GM21576 (cell line): ENCODE measurements around the gene CYB5RL.
"Not testable (repeated sequence)": the region's sequence is repeated elsewhere in the genome, so short reads cannot be mapped to it uniquely, and the experiment has no call there.

ENCODE experiments used
- ATAC-seq: cut with Tn5 transposase; IDR thresholded peaks from one replicate; pipeline ENCODE4 v1.9.1; 2021; ENCODE audit warnings: mild to moderate bottlenecking, moderate library complexity; ENCODE audit not compliant: unreplicated experiment

CYB5RL gene, protein sequence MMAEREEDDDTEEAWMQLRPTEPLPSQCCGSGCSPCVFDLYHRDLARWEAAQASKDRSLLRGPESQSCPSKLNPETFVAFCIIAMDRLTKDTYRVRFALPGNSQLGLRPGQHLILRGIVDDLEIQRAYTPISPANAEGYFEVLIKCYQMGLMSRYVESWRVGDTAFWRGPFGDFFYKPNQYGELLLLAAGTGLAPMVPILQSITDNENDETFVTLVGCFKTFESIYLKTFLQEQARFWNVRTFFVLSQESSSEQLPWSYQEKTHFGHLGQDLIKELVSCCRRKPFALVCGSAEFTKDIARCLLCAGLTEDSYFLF

DNA sequence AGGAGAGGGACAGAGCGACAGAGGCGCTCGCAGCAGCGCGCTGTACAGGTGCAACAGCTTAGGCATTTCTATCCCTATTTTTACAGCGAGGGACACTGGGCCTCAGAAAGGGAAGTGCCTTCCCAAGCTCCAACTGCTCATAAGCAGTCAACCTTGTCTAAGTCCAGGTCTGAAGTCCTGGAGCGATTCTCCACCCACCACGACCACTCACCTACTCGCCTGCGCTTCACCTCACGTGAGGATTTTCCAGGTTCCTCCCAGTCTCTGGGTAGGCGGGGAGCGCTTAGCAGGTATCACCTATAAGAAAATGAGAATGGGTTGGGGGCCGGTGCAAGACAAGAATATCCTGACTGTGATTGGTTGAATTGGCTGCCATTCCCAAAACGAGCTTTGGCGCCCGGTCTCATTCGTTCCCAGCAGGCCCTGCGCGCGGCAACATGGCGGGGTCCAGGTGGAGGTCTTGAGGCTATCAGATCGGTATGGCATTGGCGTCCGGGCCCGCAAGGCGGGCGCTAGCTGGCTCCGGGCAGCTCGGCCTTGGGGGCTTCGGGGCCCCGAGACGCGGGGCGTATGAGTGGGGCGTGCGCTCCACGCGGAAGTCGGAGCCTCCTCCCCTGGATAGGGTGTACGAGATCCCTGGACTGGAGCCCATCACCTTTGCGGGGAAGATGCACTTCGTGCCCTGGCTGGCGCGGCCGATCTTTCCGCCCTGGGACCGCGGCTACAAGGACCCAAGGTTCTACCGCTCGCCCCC lies at the start of gene CYB5RL, which contains the start of gene MRPL37:
CYB5RL (minus strand) TSS at position 266 of the 754 bp plus-strand sequence. CDS start 4,414 bp downstream, outside the sequence.
MRPL37 (plus strand) TSS at position 403 of the 754 bp plus-strand sequence; CDS start at position 480, 77 bp downstream.
- peak; percentile 96 for ATAC-seq

DNA sequence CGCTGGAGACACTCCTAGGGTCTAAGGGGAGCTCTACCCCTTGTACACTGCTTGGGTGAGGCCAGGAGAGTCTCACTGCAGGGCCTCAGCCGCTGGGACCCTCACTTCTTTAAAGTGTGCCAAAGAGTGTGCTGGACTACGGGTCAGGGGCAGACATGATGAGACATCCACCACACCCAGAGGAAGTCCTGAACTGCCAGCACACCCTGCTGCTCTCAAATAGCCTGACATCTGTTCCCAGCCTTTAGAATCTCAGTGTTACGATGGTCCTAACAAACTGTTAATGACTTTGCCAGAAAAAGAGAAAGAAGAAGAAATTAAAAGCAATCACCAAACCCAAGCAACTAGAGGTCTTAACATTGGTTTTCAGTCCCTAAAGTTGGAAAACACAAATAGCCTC lies 49.1 kb upstream of the CYB5RL start:
- ATAC-seq, result no peak

DNA sequence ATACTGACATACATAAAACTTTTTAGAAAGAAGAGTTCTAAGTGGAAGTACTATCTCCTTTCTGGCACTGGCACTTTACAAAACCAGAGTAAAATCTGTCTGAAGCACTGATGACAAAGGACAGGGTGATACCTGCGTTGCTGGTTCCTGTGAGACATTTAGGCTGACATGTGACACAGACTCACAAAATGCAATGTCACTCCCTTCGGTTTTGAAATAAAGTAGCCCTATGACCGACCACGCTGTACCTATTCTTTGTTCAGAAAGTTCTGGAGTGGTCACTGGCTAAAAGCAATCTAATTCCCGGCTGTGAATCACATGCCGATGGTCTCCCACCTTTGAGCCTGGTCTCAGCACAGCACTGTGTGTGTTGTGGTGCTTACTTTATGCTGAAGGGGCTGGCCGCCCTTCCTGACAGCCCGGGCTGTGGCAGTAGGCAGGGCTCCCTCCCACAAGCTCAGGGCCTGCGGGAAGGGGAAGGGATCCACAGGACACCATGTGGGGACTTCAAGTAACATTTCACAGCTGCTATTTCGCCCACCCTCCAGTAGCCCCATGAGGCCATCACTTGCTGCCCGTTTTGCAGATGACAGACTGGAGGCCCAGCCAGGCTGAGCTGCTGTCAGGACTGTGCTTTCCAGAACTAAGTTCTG lies 48.2 kb upstream of the CYB5RL start:
- no peak for ATAC-seq

DNA sequence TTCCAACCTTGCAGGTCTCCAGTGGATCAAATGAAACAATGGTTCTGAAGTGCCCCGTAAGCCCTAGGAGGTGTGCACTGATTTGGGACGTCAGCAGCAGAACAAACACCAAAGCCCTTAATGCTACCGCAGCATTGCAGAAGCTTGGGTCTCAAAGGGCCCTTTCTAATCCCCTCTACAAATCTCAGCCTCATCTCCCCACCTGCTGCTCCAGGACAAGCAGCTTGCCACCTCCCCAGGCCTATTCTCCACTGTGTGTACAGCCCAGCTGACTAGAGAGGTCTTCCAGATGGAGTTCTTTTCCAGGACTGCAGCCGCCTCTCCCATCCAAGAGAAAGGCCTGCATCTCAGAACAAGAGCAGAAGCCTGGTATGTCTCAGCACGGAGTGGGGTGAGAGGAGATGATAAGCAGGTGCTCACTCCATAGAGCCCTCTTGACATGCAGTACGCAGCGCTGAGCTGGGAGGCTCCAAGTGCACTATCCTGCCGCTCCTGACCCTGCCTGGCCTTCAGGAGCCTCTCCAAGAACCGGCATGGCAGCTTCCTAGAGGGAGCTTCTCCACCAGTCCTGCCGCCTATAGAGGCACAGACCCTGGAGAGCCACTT lies 46.4 kb upstream of the CYB5RL start:
- ATAC-seq, result no peak

DNA sequence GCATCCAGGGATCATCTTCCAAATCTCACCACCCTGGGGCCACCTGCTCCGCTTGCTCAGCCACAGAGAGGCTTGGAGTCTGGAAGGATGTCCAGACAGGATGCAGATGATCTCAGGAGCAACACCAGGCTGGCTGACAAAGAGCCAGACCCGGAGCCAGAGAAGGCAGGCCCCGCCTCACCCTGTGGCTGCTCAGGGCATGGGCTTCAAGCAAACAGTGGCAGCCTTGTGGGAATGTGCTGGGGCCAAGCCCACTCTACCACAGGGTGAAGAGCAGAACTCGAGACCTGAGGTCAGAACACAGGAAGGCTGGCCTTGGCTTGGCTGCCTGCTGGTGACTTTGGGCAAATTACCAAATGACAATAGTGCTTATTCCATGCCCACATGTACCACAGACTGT lies 45.7 kb upstream of the CYB5RL start:
- no peak for ATAC-seq

DNA sequence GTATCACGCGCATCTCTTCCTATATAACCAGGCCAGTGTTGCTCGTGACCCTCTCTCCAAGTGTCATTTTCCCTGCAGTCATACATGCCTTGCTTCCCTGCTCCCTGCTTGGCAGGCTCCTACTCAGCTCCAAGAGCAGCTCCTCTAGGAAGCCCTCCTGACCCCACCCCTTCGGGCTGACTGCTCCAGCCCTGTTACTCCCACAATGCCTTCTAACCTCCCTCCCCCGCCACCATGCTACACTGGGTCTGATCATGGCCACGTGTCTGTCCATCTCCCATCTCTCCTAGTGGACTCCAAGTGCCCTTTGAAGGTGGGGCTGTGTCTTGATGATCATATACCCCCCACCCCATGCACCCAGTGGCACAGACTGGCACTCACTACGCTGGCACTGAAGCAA lies 44.8 kb upstream of the CYB5RL start:
- ATAC-seq, result no peak

DNA sequence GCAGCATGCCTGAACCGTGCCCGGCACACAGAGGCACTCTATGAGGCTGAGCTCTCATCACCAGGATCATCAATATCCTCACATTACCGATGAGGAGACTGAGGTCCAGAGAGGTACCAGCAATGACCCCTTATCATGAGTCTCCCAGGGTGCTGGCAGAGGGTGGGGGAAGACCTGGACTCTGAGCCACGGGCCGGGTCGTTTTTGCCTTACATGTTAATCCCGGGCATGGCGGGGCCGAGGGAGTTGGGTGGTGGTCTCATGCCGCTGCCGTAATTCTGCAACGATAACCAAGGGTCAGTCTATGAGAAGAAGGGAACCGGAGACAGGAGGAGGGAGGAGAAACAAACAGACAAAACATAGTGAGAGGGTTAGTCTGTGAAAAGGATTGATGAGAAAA lies 43.2 kb upstream of the CYB5RL start:
- ATAC-seq, result no peak

DNA sequence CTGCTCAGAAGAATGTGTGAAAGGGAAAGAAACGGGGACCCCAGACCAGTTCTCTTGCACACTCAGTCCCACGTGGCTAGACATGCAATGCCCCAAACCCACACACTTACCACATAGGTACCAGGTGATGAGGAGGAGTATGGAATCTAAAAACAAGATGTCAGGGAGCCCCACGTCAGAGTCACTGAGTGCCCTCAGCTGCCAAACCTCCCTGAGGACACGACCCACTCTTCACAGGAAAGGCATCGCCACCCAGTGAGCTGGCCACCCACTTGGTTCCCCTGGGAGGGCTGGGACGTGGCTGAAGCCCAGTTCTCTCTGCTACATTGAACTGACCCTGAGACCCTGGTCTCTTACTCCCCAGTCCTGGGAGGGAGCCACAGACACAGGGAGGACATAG lies 41.5 kb upstream of the CYB5RL start:
- ATAC-seq, result no peak

DNA sequence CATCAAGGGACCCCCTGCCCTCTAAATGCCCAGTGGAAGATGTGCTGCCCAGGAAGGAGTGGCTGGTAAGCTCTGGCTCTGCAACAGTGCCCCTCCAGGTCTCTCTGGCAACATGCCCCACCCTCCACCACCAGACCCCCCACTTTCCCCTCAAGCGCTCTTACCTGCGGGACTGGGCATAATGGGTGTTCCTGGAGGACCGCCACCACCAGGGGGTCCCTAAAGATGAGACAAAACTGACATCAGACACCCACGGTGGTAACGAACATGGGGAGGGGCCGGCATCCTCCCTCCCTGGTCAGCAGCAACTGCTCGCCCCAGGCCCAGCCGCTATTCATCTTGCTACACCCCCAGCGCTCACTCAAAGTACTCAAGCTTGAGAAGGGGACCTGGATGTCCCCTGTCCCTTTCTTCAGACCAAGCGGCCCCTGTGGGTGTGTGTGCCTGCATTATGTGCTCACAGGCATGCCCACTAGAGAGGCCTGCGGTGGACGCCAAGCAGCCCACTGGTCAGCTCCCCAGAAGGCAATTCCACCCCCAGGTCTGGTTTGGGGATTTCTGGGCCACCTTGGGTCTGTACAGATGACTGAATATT lies 41.0 kb upstream of the CYB5RL start:
- ATAC-seq, result no peak

DNA sequence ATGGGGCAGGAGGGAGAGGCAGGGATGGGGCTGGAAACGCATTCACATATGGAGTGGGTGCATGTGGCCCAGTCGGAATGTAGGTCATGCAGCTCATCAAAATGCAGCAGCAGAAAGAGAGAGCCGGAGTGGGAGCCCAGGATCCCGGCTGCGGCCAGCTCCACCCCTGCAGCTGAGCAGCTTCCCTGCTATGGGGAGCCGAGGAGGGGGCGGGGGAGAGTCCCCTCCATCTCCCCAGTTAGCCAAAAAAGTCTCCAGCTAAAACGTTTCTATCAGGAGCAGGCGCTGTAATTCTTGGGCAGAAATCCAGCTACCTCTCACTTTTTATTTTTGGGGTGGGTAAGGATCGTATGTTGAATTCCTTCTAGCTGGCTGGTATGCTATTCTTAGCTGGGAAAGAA lies 39.8 kb upstream of the CYB5RL start:
- no peak for ATAC-seq

DNA sequence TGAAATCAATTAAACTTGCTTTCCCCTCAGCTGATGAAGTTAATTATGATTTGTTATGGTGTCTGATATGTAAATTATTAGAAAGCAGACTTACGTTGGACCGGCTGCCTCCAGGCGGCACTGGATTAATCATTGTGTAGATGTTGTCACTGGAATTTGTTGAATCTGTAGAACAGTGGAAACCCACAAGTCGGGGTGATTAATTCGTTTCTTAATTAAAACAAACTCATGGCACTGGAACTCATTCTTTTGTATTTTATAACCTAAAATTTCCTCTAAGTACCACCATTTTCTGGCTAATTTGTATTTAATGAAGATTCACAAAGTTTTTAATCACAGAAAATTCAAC lies 39.2 kb upstream of the CYB5RL start:
- ATAC-seq, result no peak

DNA sequence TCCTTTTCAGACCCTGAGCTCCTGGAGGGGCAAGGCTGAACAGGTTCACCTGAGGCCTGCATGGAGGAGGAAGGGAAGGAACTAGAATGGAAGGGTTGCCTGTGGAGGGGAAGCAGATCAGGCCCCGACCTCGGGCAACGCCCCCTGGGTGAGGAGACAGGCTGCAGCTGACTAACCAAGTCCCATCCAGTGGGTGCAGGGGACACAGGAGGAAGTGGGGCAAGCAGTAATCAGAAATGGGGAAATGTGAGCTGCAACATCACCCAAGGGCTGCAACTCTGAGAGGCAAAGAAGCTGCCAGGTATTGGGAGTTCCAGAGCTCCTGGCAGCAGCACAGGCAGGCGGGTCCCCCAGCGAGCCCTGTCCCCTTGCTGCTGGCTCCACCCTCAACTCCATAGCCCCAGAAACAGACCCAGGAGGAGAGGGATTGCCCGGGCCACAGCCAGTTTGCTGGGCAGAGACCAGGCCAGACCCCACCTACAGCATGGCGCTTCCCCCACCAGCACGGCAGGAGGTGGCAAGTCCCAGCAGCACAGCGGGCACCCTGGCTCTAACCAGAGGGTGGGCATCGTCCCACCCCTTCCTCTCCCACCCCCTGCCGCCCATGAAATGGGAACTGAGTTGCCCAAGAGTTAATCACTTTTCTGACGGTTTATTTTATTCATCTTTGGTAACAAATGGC lies 38.7 kb upstream of the CYB5RL start:
- ATAC-seq, result no peak

DNA sequence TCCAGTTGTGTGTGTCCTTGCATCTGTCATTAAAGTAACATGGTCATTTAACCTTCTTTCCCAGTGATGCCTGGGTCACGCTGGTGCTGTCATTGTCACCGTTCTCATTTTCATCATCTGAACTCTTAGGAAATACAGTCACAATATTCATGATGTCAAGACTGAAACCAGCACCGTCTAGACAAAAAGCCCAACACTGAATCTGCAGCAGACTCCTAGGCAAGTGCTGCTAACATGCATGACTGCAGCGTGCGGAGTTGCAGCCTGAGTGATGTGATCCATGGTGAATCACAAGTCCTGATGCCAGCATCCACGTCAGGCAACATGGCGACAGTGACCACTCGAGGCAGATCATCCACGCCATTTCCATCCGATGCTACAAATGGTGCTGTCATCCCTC lies 37.8 kb upstream of the CYB5RL start:
- ATAC-seq, result no peak

DNA sequence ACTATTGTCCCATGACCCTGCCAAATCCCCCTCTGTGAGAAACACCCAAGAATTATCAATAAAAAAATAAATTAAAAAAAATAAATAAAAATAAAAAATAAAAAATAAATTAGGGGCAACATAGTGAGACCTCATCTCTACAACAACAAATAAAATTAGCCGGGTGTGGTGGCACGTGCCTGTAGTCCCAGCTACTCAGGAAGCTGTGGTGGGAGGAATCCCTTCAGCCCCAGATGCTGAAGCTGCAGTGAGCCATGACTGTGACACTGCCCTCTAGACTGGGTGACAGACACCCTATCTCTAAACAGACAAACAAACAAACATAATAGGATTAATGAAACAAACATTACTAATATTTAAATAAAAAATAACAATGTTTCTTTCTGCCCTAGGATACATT lies 34.5 kb upstream of the CYB5RL start:
- no peak for ATAC-seq

DNA sequence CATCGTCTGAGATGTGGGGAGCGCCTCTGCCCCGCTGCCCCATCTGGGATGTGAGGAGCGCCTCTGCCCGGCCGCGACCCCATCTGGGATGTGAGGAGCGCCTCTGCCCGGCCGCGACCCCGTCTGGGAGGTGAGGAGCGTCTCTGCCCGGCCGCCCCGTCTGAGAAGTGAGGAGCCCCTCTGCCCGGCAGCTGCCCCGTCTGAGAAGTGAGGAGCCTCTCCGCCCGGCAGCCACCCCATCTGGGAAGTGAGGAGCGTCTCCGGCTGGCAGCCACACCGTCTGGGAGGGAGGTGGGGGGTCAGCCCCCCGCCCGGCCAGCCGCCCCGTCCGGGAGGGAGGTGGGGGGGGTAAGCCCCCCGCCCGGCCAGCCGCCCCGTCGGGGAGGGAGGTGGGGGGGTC lies 33.4 kb upstream of the CYB5RL start:
- not testable (repeated sequence) for ATAC-seq

DNA sequence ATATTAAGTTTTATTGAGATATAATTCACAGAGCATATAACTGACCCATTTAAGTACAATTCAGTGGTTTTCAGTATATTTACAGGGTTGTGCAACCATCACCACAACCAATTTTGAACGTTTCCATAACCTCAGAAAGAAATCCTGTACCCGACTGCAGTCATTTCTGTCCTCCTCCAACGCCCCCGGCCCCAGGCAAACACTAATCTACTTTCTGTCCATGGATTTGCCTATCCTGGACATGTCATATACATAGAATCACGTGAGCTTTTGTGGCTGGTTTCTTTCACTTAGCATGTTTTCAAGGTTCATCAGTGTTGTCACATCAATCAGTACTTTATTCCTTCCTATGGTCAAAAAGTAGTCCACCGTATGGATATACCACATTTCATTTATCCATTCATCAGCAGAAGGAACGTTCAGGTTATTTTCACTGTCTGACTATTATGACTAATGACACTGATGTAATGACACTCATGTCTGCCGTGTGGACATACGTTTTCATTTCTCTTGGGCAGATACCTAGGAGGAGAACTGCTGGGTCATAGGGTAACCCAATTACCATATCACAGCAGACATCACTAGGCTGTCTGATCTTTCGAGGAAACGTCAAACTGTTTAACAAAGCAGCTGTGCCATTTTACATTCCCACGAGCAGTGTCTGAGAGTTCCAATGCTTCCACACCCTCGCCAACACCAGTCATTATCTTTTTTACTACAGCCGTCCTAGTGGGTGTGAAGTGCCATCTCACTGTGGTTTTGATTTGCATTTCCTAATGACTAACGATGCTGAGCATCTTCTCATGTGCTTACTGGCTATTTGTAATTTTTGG lies 30.9 kb upstream of the CYB5RL start:
- no peak for ATAC-seq

DNA sequence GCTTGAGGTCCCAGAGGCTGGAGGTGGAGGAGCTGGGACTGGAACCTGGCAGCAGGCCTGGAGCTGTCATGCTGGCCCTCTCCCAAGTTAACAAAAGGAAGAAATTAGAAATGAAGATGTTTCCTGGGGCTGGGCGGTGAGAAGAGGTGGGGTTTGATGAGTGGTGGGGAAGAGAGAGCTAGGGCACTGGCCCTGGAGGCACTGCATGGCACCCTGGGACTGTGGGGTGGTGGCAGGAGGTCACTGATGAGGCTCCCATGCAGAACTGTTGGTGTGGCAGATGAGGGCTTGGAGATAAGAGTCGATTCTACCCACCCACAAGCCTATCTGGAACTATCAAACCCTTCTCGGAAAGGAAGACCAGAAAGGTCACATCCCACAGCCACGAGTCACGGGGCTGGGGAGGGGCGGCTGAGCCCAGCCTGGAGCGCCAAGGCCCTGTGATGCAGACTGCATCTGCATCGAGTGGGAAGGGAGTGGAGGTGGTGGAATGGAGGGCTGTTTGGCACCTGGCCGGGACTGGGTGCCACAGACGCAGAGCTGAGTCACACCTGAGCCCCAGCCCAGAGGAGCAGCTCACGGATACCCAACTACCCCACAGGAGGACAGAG lies 29.6 kb upstream of the CYB5RL start:
- ATAC-seq, result no peak

DNA sequence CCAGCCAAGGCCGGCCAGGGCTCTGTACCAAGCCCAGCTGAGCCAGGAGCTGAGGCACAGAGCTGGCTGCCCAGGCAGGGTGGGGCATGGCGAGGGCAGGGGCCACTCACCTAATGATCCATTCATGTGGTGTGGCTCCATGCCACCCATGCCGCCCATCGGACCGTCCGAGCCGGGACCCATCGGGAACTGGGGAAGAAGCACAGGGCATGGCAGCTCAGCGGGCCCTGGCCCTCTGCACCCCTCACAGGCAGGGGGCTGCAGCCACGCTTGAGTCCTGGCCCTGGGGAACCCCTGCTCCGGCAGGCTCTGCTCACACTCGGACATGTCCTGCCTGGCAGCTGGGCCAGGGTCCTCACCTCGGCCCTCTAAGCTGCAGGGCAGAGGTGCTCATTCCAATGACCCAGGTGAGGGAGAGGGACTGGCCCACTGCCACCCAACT lies 28.8 kb upstream of the CYB5RL start:
- ATAC-seq, result no peak

DNA sequence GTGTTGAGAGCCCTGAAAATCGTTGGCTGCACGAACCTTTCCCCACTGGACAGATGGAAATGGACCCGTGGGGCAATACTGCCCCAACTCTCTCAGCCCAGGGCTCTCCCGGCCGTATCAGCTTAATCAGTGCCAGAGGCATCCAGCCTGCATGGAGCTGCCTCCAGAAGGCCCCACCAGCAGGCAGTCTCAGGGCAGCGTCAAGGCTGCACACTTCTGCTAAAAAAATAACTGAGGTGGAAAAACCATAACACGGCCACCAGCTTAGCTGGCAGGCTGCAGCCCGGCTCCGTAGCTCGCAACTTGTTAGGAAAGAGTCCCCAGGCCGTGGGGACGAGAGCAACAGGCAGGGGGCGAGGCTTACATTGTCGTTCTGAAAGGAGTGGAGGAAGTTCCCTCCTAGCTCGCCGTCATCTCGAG lies 28.1 kb upstream of the CYB5RL start:
- no peak for ATAC-seq
